Thoracic aorta (tissue), 2 donors: ENCODE data around the gene WBP2. TPM values are rescaled to one million over a fixed set of nuclear protein-coding genes. Genes with fewer than 3 reads are reported as not detected.
A peak's percentile ranks its signal among the peaks of the same experiment; 100 is the strongest.

Experiments used
- ATAC-seq: fragments of 150-250 bp; one replicate; pipeline ENCODE4 v1.8.0; 2017; ENCODE audit warnings: low read depth; ENCODE audit not compliant: insufficient number of reproducible peaks, low FRiP score
- DNase-seq: peaks from one replicate; pipeline ENCODE4 v3.0.0-alpha.2; 2020; ENCODE audit warnings: low spot score
- H3K27ac ChIP-seq, 2 donors: fragments of 200-600 bp; sonication (generic); 1 replicate in 1 of 2; 2 replicates in 1 of 2; pipeline ENCODE4 v1.5.1; 2016; ENCODE audit warnings: mild to moderate bottlenecking in 2 of 2, moderate library complexity in 2 of 2
- H3K27me3 ChIP-seq: fragments of 200-600 bp; sonication (generic); replicated peaks from 2 replicates; pipeline ENCODE4 v1.6.0; 2016; ENCODE audit warnings: mild to moderate bottlenecking; ENCODE audit not compliant: insufficient read depth
- H3K36me3 ChIP-seq: fragments of 200-600 bp; sonication (generic); one replicate; pipeline ENCODE4 v1.5.1; 2016
- H3K4me1 ChIP-seq, 2 donors: fragments of 200-600 bp; sonication (generic); 1 replicate in 1 of 2; 2 replicates in 1 of 2; pipeline versions ENCODE4 v1.5.1 to v1.6.0; 2016; ENCODE audit warnings: low read depth in 2 of 2, mild to moderate bottlenecking in 1 of 2; ENCODE audit not compliant: control insufficient read depth in 1 of 2
- H3K4me3 ChIP-seq: fragments of 200-600 bp; sonication (generic); 2 replicates; pipeline ENCODE4 v1.5.1; 2016; ENCODE audit warnings: mild to moderate bottlenecking
- H3K9me3 ChIP-seq: fragments of 200-600 bp; sonication (generic); 2 replicates; pipeline ENCODE4 v1.5.1; 2016
- CTCF ChIP-seq: fragments of 200-600 bp; sonication (generic); IDR thresholded peaks from one replicate; pipeline ENCODE4 v1.5.1; 2019; ENCODE audit warnings: antibody characterized with exemption
- total RNA-seq, 2 donors: library from RNA; depleted of rRNA; stranded (reverse); fragments of >200 nt; gene quantifications; one replicate each; pipeline versions ENCODE4 v1.1.0 to v1.2.3, GENCODE V29; 2016

Gene WBP2
- total RNA-seq, 2 donors from 2014 or later = 55.8 to 83.1 TPM

- DNase-seq = no peak
- H3K36me3 ChIP-seq = peaks cover 10% of the 10 kb centered on the region
- peaks cover 10 to 18% of the 10 kb centered on the region in 2 donors for H3K4me1 ChIP-seq
- H3K4me3 ChIP-seq = no peak overlapping the region
- TF ChIP-seq CTCF = no peak
- no peaks in the 10 kb centered on the region for H3K9me3 ChIP-seq
- H3K27ac ChIP-seq = no peak overlapping the region
- no peaks in the 10 kb centered on the region for H3K27me3 ChIP-seq
- no peak for ATAC-seq
These were observed 26.4 kb downstream of the WBP2 start for GRCh38 chr17:75828741-75829140.

DNA sequence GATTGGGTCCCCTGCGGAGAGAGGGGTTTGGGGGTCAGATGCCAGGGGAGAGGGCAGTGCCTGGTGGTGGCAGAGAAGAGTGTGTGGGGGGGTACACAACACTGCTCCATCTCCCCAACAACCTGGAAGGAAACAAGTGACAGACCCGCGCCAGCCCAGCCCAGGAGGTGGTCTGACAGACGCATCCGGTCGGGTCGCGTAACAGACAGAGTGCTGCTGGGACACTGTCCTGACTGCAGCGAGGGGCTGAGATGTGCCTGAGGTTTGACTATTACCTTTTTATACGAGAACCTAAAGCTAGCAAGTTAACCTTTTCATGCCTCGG, 27.1 kb downstream of the WBP2 start:
- Histone ChIP-seq H3K4me3 (peak overlapping the region; percentile 64), H3K4me1 (peaks cover 10 to 18% of the 10 kb centered on the region in 2 donors), H3K9me3 (no peaks in the 10 kb centered on the region), H3K27me3 (no peaks in the 10 kb centered on the region), H3K27ac (peak overlapping the region; percentile 82 to 86), H3K36me3 (peaks cover 12% of the 10 kb centered on the region)
- DNase-seq = no peak
- no peak for TF ChIP-seq CTCF
- no peak for ATAC-seq

DNA sequence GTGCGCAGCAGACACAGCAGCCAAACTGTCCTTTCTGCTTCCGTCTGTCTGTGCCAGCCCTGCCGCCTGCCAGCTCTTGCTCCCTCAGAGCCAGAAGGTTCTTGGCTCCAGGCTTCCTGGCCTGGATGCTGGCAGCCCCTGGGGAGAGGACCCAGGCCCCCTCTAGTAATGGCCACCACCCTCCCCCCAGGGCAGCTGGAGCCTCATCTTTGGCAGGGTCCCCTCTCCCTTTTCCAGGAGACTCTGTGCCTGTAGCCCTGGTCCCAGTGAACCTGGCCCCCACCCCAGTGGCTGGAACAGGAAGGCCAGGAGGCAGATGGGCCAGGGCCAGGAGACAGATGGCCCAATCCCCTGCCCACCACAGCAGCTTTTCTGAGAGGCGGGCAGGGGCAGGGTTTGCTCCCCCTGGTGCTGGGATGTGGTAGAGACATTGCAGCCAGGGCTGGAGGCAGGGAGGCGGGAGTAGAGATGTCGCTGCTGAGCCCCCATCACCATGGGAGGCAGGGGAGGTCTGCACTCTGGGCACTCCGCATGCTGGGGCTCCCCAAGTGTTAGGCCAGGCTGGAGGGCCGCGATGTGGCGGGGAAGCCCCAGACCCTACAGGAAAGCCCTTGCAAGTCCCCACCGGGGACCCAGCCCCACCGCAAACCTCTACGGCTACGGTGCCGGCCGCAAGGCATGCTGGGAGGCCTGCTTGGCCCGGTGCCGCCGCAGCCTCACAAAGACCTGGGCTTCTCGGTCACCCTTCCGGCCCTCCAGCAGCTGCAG, 27.6 kb downstream of the WBP2 start:
- Histone ChIP-seq H3K27me3 (no peaks in the 10 kb centered on the region), H3K4me3 (peak overlapping the region; percentile 64), H3K4me1 (peaks cover 10 to 23% of the 10 kb centered on the region in 2 donors), H3K9me3 (no peaks in the 10 kb centered on the region), H3K27ac (peak overlapping the region; percentile 82 to 86), H3K36me3 (peaks cover 16% of the 10 kb centered on the region)
- peak; percentile 64 for TF ChIP-seq CTCF
- no peak for DNase-seq
- no peak for ATAC-seq

DNA sequence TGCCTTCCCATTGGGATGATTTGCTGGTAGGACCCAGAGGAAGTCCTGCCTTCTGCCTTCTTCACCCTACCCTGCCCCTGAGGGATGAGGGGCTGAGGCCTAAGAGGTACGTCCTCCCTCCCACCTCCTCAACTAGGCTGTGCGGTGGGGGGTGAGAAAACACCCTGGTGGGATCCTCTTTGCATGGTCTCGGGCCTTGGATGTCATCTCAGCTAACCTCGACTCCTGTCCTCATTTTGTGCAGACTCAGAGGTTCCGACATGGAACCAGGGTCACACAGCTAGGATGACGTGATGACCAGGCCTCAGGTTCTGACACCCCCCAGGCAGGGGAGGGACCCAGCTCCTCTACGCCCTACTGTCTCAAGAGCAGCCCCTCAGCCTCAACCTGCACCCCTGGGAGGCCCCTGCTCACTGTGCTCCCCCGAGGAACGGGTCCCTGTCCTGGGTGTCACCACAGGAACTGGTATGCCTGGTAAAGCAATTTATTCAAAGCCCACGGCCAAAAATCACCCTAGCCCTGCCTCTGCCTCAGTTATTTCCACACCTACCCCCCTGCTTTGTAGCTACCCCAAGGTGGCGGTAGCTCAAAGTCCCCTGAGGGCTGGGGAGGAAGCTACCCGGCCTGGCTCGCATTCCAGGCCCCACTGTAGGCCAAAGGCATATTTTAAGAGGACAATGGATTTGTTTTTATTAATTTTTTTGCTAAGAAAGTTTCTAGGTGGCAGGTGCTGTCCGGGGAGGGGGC, 28.4 kb downstream of the WBP2 start:
- no peak for ATAC-seq
- no peak for DNase-seq
- Histone ChIP-seq H3K36me3 (peaks cover 21% of the 10 kb centered on the region), H3K27ac (peak overlapping the region; percentile 82 to 86), H3K4me3 (no peak overlapping the region), H3K9me3 (no peaks in the 10 kb centered on the region), H3K27me3 (no peaks in the 10 kb centered on the region), H3K4me1 (peaks cover 10 to 29% of the 10 kb centered on the region in 2 donors)
- TF ChIP-seq CTCF = no peak

- peaks cover 30% of the 10 kb centered on the region for H3K36me3 ChIP-seq
- no peaks in the 10 kb centered on the region for H3K9me3 ChIP-seq
- peaks cover 10 to 29% of the 10 kb centered on the region in 2 donors for H3K4me1 ChIP-seq
- no peaks in the 10 kb centered on the region for H3K27me3 ChIP-seq
- ATAC-seq = no peak
- no peak for TF ChIP-seq CTCF
- H3K27ac ChIP-seq = no peak overlapping the region
- DNase-seq = no peak
- H3K4me3 ChIP-seq = no peak overlapping the region
These were observed 29.3 kb downstream of the WBP2 start for GRCh38 chr17:75825748-75826370.
